Measurements from ENCODE around the gene RHOT2. TPM values are rescaled to one million over a fixed set of nuclear protein-coding genes. Genes with fewer than 3 reads are reported as not detected.

Gene RHOT2
- total RNA-seq, 1 experiment from 2014 or later = 210 TPM

DNA sequence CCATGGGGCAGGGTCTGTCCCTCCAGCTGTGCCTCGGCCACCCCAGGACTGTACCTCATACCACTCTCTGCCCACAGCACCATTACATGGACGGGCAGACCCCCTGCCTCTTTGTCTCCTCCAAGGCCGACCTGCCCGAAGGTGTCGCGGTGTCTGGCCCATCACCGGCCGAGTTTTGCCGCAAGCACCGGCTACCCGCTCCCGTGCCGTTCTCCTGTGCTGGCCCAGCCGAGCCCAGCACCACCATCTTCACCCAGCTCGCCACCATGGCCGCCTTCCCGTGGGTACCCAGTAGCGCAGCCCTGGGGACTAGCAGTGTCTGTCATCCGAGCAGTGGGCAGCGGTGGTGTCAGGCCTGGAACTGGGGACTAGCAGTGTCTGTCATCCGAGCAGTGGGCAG, 4.9 kb downstream of the RHOT2 start:
- WGBS (ENCODE audit: extremely low coverage, insufficient read length, low lambda C conversion rate) = no CpG with 5 or more reads among the region's 21 CpGs
- no peak overlapping the region for H2BK120ac ChIP-seq (ENCODE audit: low read depth, low read length, poor library complexity, severe bottlenecking)
- H3K9me3 Mint-ChIP-seq = no peaks in the 10 kb centered on the region
- H3K4ac ChIP-seq (ENCODE audit: low read depth, low read length) = no peak overlapping the region
- H4K5ac ChIP-seq (ENCODE audit: insufficient read length, low read depth, low read length) = no peak overlapping the region
- no peak overlapping the region for H2BK12ac ChIP-seq (ENCODE audit: insufficient read length, low read depth, low read length)
- peaks cover 3% of the 10 kb centered on the region; the same call in 1 of the 2 replicates for H3K27me3 Mint-ChIP-seq (ENCODE audit: low read depth)
- peaks cover 11 to 27% (median 27%) of the 10 kb centered on the region in 3 experiments; a peak in 6 of 7 replicates for H3K36me3 Mint-ChIP-seq (ENCODE audit: insufficient read depth in 1 of 3, low read depth in 3 of 3)
- 0 out of 7 replicates have a peak overlapping the region, but pooled peaks of 1 of the 3 experiments have one; percentile 61 for H3K27ac Mint-ChIP-seq
- H3K18ac ChIP-seq (ENCODE audit: insufficient read length, low read depth, low read length) = no peak overlapping the region
- no peak overlapping the region for H3K14ac ChIP-seq (ENCODE audit: insufficient read depth, low read length)
- H3K27ac ChIP-seq (ENCODE audit: insufficient read length, low read depth, low read length) = no peak overlapping the region
- no peak overlapping the region for H2BK20ac ChIP-seq (ENCODE audit: low read depth, low read length, poor library complexity, severe bottlenecking)
- peak overlapping the region in 1 of 2 experiments; percentile 40; a peak in 1 of 5 replicates for H3K4me3 Mint-ChIP-seq
- no peaks in the 10 kb centered on the region for H3K79me1 ChIP-seq (ENCODE audit: insufficient read depth, low read depth, low read length, poor library complexity, severe bottlenecking)
- no peak overlapping the region for H2BK15ac ChIP-seq (ENCODE audit: low read depth, low read length)
- H2AK5ac ChIP-seq (ENCODE audit: insufficient read length, low read length) = no peak overlapping the region
- TF ChIP-seq, protein P1, sequence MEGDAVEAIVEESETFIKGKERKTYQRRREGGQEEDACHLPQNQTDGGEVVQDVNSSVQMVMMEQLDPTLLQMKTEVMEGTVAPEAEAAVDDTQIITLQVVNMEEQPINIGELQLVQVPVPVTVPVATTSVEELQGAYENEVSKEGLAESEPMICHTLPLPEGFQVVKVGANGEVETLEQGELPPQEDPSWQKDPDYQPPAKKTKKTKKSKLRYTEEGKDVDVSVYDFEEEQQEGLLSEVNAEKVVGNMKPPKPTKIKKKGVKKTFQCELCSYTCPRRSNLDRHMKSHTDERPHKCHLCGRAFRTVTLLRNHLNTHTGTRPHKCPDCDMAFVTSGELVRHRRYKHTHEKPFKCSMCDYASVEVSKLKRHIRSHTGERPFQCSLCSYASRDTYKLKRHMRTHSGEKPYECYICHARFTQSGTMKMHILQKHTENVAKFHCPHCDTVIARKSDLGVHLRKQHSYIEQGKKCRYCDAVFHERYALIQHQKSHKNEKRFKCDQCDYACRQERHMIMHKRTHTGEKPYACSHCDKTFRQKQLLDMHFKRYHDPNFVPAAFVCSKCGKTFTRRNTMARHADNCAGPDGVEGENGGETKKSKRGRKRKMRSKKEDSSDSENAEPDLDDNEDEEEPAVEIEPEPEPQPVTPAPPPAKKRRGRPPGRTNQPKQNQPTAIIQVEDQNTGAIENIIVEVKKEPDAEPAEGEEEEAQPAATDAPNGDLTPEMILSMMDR (conservative IDR thresholded peaks at IDR 0.05) = no peak
- H3K23me2 ChIP-seq (ENCODE audit: insufficient read length, low read depth, low read length, poor library complexity, severe bottlenecking) = peaks cover 6% of the 10 kb centered on the region
- H3T11ph ChIP-seq (ENCODE audit: low read length) = no peak overlapping the region
- H3K27me3 ChIP-seq (ENCODE audit: insufficient read depth, low read length) = no peaks in the 10 kb centered on the region
- no peak overlapping the region for H2BK5ac ChIP-seq (ENCODE audit: insufficient read length, low read length)
- no peak overlapping the region for H3K4me2 ChIP-seq (ENCODE audit: insufficient read depth, insufficient read length, low read length)
- H3K23ac ChIP-seq (ENCODE audit: insufficient read length, low read depth, low read length) = no peak overlapping the region
- no peak overlapping the region for H4K8ac ChIP-seq (replicated peaks; ENCODE audit: insufficient read length, low read depth, low read length)
- peaks cover 11 to 15% of the 10 kb centered on the region in 2 experiments for H3K4me1 Mint-ChIP-seq
- H4K20me1 ChIP-seq (ENCODE audit: control insufficient read depth, insufficient read depth, insufficient read length) = no peaks in the 10 kb centered on the region
- H2AFZ ChIP-seq (ENCODE audit: low read length) = no peak overlapping the region
- no peak overlapping the region for H3K56ac ChIP-seq (ENCODE audit: insufficient read length, low read depth, low read length)
- no peaks in the 10 kb centered on the region for H3K4me1 ChIP-seq (ENCODE audit: insufficient read depth, low read length)
- H3K79me2 ChIP-seq (ENCODE audit: insufficient read depth, low read length) = no peaks in the 10 kb centered on the region; the same call in 1 of the 2 replicates
- no peak for DNase-seq
- no peak overlapping the region for H3K9ac ChIP-seq (ENCODE audit: extremely low read depth, insufficient read length, low read length)
- no peak overlapping the region for H4K91ac ChIP-seq (ENCODE audit: insufficient read length, low read depth, low read length)
- H3K9me3 ChIP-seq (ENCODE audit: control insufficient read depth, low read depth, low read length) = no peaks in the 10 kb centered on the region

Measured in H9 (cell line).